ENCODE measurements around the gene OR4D2.

Gene OR4D2

DNA sequence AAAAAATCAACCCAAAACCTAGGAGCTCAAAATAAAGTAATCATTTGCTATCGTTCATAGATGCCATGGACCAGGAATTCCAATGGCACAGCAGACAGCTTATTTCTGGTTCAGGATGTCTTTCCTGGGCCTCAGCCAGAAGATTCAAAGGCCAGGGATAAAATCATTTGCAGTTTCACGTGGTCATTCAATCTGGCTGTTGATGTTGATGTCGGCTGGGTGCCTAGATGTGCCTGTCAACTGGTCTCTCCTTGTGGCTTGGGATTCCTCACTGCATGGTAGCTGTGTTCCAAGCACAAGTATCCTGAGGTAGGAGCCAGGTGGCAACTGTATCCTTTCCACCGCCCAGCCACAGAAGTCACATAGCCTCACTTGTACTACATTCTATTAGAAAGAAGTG lies 15.0 kb downstream of the OR4D2 start:
- H3K36me3 ChIP-seq = no peaks in the 10 kb centered on the region
- no peak for DNase-seq
- no peaks in the 10 kb centered on the region for H3K27me3 ChIP-seq (ENCODE audit: insufficient read depth, low read depth, severe bottlenecking)
- TF ChIP-seq, protein P1, sequence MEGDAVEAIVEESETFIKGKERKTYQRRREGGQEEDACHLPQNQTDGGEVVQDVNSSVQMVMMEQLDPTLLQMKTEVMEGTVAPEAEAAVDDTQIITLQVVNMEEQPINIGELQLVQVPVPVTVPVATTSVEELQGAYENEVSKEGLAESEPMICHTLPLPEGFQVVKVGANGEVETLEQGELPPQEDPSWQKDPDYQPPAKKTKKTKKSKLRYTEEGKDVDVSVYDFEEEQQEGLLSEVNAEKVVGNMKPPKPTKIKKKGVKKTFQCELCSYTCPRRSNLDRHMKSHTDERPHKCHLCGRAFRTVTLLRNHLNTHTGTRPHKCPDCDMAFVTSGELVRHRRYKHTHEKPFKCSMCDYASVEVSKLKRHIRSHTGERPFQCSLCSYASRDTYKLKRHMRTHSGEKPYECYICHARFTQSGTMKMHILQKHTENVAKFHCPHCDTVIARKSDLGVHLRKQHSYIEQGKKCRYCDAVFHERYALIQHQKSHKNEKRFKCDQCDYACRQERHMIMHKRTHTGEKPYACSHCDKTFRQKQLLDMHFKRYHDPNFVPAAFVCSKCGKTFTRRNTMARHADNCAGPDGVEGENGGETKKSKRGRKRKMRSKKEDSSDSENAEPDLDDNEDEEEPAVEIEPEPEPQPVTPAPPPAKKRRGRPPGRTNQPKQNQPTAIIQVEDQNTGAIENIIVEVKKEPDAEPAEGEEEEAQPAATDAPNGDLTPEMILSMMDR (IDR thresholded peaks at IDR 0.05; ENCODE audit: low read depth, low read length) = no peak
- H3K4me3 ChIP-seq (ENCODE audit: low read depth, low read length) = no peak overlapping the region
- H3K9me3 ChIP-seq (ENCODE audit: severe bottlenecking) = no peaks in the 10 kb centered on the region
- H3K27ac ChIP-seq = no peak overlapping the region

DNA sequence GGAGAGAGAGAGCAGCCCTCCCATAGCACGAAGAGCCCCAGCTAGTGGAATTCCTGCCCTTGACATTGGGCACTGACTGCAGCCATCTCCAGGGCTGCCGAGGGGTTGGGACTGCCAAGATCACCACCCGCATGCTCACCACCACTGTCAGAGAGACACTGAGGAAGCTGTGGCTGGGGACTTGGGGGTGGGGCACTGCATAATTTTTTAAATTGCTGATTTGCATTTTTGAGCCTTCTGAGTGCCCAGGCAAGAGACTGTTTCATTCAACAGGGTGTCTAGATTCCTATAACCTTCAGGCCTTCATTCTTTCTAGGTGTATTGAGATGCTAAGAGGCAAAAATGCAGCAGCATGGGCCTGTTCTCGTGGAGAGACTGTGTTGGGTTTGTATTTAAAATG lies 16.7 kb downstream of the OR4D2 start:
- TF ChIP-seq, protein P1 (IDR thresholded peaks at IDR 0.05; ENCODE audit: low read depth, low read length) = no peak

DNA sequence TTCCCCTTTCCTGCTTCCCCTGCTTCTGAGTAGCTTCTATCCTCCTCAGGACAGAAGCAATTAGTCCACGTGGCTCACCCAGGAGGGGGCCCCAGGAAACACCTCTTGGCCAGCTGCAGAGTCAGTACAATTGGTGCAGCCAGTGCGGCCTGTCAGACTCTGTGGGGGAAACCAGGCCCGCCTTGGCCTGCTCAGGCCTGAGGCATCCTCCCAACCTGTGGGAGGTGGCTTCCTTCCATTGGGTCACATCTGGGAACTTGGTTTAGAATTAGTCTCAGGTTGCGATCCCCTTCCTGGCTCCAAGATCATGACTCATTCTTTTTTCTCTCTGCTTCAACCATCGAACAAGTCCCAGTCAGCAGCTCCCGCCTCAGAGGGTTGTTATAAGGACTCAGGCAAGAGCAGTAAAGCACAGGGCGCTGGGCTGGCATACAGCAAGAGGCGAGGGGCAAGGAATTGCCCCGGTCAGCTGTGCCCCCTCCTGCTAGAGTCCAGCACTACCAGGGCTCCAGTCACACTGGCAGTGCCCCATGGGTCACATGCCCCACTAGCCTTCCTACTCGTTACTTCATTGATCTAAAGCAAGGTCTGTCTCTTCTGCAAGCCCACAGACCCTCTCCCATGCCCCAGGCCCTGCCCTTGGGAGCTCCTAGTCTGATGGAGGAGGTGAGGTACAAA lies 17.7 kb downstream of the OR4D2 start:
- Histone ChIP-seq H3K27ac (no peak overlapping the region), H3K9me3 (ENCODE audit: severe bottlenecking) (no peaks in the 10 kb centered on the region), H3K4me3 (ENCODE audit: low read depth, low read length) (no peak overlapping the region), H3K27me3 (ENCODE audit: insufficient read depth, low read depth, severe bottlenecking) (no peaks in the 10 kb centered on the region), H3K36me3 (no peaks in the 10 kb centered on the region)
- no peak for DNase-seq
- TF ChIP-seq, protein P1 (IDR thresholded peaks at IDR 0.05; ENCODE audit: low read depth, low read length) = no peak

More for the DNA sequence above, 16.7 kb downstream of the OR4D2 start:
- Histone ChIP-seq H3K27me3 (ENCODE audit: insufficient read depth, low read depth, severe bottlenecking) (no peaks in the 10 kb centered on the region), H3K9me3 (ENCODE audit: severe bottlenecking) (no peaks in the 10 kb centered on the region), H3K36me3 (no peaks in the 10 kb centered on the region), H3K27ac (no peak overlapping the region), H3K4me3 (ENCODE audit: low read depth, low read length) (no peak overlapping the region)
- DNase-seq = no peak

DNA sequence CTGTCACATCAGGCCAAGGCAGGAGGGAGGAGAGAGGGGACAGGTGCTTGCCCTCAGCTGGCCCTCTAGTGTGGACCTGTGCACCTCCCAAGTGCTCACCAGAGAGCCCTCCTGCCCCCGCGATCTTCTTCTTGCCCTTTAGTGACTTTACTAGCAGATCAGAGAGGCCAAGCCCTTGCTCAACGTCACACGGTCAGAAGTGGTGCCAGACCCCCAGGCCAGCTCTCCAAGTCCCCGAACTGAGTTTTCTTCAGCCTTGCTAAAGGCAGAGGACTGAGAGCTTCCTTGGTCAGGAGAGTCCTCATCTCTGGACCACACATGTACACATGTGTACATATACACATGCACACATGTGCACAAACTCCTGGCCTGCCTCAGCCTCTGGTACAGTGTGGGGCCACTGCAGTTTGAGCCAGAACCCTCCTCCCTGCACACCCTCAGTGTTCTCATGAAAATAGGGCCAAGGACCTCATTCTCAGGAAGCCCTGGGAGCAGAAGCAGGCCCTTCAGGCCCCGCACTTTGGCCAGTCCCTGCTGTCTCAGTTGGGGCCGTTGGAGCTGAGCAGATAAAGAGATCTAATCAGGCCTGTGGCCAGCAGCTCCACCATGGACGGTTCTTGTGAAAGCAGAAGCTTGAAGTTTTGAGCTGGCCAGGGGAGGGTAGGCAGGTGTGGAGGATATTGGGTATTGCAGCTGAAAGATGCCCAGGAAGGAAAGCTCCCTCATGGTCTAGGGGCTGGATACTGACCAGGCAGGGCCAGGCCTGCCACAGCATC lies 18.4 kb downstream of the OR4D2 start:
- TF ChIP-seq, protein P1 (IDR thresholded peaks at IDR 0.05; ENCODE audit: low read depth, low read length) = no peak
- DNase-seq = no peak
- H3K27ac ChIP-seq = no peak overlapping the region

DNA sequence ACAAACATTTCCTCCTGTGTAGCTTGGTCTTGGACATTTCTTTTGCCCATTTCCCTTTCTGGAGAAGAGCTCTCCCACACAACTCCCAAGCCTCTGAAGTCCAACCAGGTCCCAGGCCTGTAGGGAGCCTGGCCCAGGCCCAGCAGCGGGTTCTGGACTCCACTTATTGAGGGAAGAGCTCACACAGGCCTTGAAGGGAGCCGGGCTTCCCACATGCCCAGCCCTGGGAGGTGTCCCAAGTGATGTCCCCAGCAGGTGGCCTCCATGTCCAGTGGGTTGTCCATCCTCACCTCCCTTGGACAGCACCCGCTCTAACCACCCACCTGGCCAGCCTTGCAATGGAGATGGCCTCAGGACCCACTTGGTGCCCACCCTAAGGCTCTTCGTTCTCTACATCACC lies 19.8 kb downstream of the OR4D2 start:
- Histone ChIP-seq H3K27me3 (ENCODE audit: insufficient read depth, low read depth, severe bottlenecking) (no peaks in the 10 kb centered on the region), H3K27ac (no peak overlapping the region), H3K4me3 (ENCODE audit: low read depth, low read length) (no peak overlapping the region), H3K36me3 (no peaks in the 10 kb centered on the region), H3K9me3 (ENCODE audit: severe bottlenecking) (no peaks in the 10 kb centered on the region)
- TF ChIP-seq, protein P1 (IDR thresholded peaks at IDR 0.05; ENCODE audit: low read depth, low read length) = no peak
- no peak for DNase-seq

More for the DNA sequence above, 18.4 kb downstream of the OR4D2 start:
- H3K36me3 ChIP-seq = no peaks in the 10 kb centered on the region
- no peaks in the 10 kb centered on the region for H3K27me3 ChIP-seq (ENCODE audit: insufficient read depth, low read depth, severe bottlenecking)
- no peak overlapping the region for H3K4me3 ChIP-seq (ENCODE audit: low read depth, low read length)
- no peaks in the 10 kb centered on the region for H3K9me3 ChIP-seq (ENCODE audit: severe bottlenecking)

All from WERI-Rb-1 (cell line).